Natural killer cell treated with Interleukin-12 subunit alpha and Interleukin-12 subunit beta and Interleukin-15 and Interleukin-18, amount 100 ng/mL, for 72 hours (primary cell): Measurements from ENCODE around the gene NID2. TPM values are rescaled to one million over a fixed set of nuclear protein-coding genes. Genes with fewer than 3 reads are reported as not detected.

Experiments used
- ATAC-seq, 2 donors: fragments of 150-1000 bp; cut with Tn5 transposase in 1 of 2; sonication (Bioruptor Pico), chemical (Tn5 transposase) in 1 of 2; 2 replicates each; pipeline ENCODE4 v1.10.0; 2021
- DNase-seq: peaks from one replicate; pipeline ENCODE4 v3.0.0; 2022; ENCODE audit warnings: low spot score
- H3K27ac Mint-ChIP-seq, 2 donors: 1 replicate in 1 of 2; 2 replicates in 1 of 2; pipeline ENCODE4 v1.8.0; 2022; ENCODE audit warnings: mixed read lengths in 2 of 2, mild to moderate bottlenecking in 1 of 2, moderate library complexity in 1 of 2
- H3K27me3 Mint-ChIP-seq, 2 donors: 1 replicate in 1 of 2; 2 replicates in 1 of 2; pipeline ENCODE4 v1.8.0; 2022; ENCODE audit warnings: mixed read lengths in 2 of 2
- H3K36me3 Mint-ChIP-seq: one replicate; pipeline ENCODE4 v1.8.0; 2022; ENCODE audit warnings: mixed read lengths
- H3K4me1 Mint-ChIP-seq, 2 donors: 1 replicate in 1 of 2; 2 replicates in 1 of 2; pipeline ENCODE4 v1.8.0; 2022; ENCODE audit warnings: low read depth in 2 of 2, mixed read lengths in 2 of 2, mild to moderate bottlenecking in 1 of 2
- H3K4me3 Mint-ChIP-seq: one replicate; pipeline ENCODE4 v1.8.0; 2022; ENCODE audit warnings: mixed read lengths
- H3K9me3 Mint-ChIP-seq: 2 replicates; pipeline ENCODE4 v1.8.0; 2022; ENCODE audit warnings: mixed read lengths
- total RNA-seq, 2 donors: library from RNA; stranded (reverse); gene quantifications; one replicate each; pipeline ENCODE4 v1.2.3, GENCODE V29; 2022

NID2 gene
- total RNA-seq, 2 donors from 2014 or later, result 6.8 to 8.7 TPM

- Mint-ChIP-seq H3K27ac (no peak overlapping the region), H3K27me3 (peaks cover 4 to 5% of the 10 kb centered on the region in 2 donors), H3K36me3 (no peaks in the 10 kb centered on the region), H3K9me3 (no peaks in the 10 kb centered on the region), H3K4me1 (peaks cover 10 to 24% of the 10 kb centered on the region in 2 donors), H3K4me3 (peak overlapping the region; percentile 6)
- ATAC-seq (peak; percentile 61 to 75), DNase-seq (no peak)
These were observed 46.8 kb downstream of the NID2 start for GRCh38 chr14:52021957-52022600.

- no peak overlapping the region for H3K4me3 Mint-ChIP-seq
- H3K4me1 Mint-ChIP-seq, result peaks cover 13 to 24% of the 10 kb centered on the region in 2 donors
- H3K9me3 Mint-ChIP-seq, result no peaks in the 10 kb centered on the region
- peaks cover 10 to 13% of the 10 kb centered on the region in 2 donors for H3K27me3 Mint-ChIP-seq
- no peaks in the 10 kb centered on the region for H3K36me3 Mint-ChIP-seq
- DNase-seq, result no peak
- ATAC-seq, result peak in 1 of 2 donors; percentile 41
- H3K27ac Mint-ChIP-seq, result no peak overlapping the region
These were observed 47.8 kb downstream of the NID2 start for GRCh38 chr14:52020866-52021717.

DNA sequence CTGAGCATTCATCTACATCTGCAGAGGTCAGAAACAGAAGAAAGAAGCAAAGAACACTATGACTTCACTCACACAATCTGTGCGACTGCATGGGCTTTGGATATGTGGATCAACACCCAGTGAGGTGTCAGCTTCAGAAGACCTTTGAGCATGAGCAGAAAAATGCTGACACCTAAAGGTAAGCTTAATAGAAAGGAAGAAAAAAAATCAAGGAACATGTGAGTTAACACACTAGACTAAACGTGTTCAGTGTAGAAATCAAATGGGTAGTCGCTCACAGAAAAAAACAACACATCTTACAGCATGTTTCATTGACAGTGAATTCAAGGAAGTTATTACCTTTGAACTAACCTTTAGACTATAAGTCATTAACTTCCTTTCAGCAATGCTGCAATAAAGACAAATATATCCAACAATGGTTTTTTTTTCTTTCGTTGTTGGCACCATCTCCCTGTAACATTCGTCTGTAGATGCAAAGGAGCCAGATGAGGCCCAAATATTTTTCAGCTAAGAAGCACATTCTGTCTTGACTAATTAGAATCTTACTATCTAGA, 48.6 kb downstream of the NID2 start:
- DNase-seq, result no peak
- Mint-ChIP-seq H3K4me1 (peaks cover 13 to 24% of the 10 kb centered on the region in 2 donors), H3K27ac (no peak overlapping the region), H3K4me3 (no peak overlapping the region), H3K9me3 (no peaks in the 10 kb centered on the region), H3K36me3 (no peaks in the 10 kb centered on the region), H3K27me3 (peaks cover 10 to 13% of the 10 kb centered on the region in 2 donors)
- ATAC-seq, result no peak

DNA sequence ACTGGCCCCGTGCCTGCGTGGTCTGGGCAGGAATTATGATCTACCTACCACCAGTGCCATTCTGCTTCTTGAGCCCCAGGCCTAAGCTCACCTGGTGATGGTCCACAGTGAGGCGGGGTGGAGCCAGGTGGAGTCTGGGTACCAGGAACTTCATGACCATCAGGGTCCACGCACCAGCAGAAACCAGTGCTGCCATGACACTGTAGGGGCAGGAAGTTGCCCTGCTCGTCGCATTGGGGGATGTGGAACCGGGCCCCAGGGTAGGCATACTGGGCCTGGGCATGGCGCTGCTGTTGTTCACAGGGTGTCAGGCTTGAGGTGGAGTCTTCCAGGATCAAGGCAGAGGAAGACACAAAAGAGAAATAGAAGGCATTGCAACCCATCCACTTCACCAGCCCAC, 49.9 kb downstream of the NID2 start:
- no peak for DNase-seq
- no peak for ATAC-seq
- Mint-ChIP-seq H3K9me3 (no peaks in the 10 kb centered on the region), H3K4me1 (peaks cover 13 to 24% of the 10 kb centered on the region in 2 donors), H3K36me3 (no peaks in the 10 kb centered on the region), H3K27ac (no peak overlapping the region), H3K4me3 (no peak overlapping the region), H3K27me3 (peaks cover 10 to 13% of the 10 kb centered on the region in 2 donors)

- no peaks in the 10 kb centered on the region for H3K36me3 Mint-ChIP-seq
- H3K4me1 Mint-ChIP-seq, result peaks cover 13 to 24% of the 10 kb centered on the region in 2 donors
- DNase-seq (no peak), ATAC-seq (no peak)
- H3K27me3 Mint-ChIP-seq, result peaks cover 10 to 13% of the 10 kb centered on the region in 2 donors
- no peaks in the 10 kb centered on the region for H3K9me3 Mint-ChIP-seq
- no peak overlapping the region for H3K4me3 Mint-ChIP-seq
- no peak overlapping the region for H3K27ac Mint-ChIP-seq
These were observed 50.6 kb downstream of the NID2 start for GRCh38 chr14:52018252-52018651.

- Mint-ChIP-seq H3K4me1 (peaks cover 0 to 6% of the 10 kb centered on the region in 2 donors), H3K9me3 (no peaks in the 10 kb centered on the region), H3K27ac (no peak overlapping the region), H3K36me3 (peaks cover 8% of the 10 kb centered on the region), H3K27me3 (peaks cover 10 to 13% of the 10 kb centered on the region in 2 donors), H3K4me3 (no peak overlapping the region)
- ATAC-seq, result peak in 1 of 2 donors; percentile 22
- no peak for DNase-seq
These were observed 53.3 kb downstream of the NID2 start for GRCh38 chr14:52015411-52016030.

DNA sequence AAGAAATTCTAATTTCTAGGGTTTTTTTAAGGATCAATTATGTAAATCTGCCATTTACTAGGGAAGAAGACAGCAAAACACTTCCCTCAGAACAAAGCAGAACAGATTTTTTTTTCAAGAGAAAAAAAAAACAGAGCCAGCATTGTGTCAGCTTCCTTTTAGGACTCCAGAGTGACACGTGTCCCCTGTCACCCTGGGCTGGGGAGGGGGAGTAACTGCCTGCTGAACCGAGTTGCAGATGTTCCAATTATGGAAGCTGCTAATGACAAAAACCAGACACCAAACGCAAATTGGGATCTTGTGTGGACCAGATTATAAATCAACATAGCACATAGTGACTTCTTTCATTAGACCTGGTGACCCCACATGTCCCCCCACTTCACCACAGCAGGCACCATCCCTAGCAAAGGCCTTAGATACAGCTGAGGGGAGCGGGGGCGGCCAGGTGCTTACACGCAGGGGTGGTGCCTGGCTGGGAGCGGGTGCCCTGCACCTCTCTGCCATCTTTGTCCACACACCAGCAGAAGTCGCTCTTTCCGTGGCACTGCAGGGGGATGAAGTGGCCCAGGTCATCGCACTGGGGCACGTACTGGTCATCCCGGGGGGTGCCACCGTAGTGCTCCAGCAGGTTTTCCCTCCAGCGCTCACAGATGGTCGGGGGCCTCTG, 54.1 kb downstream of the NID2 start:
- peaks cover 10 to 13% of the 10 kb centered on the region in 2 donors for H3K27me3 Mint-ChIP-seq
- no peak overlapping the region for H3K4me3 Mint-ChIP-seq
- DNase-seq (no peak), ATAC-seq (no peak)
- H3K27ac Mint-ChIP-seq, result no peak overlapping the region
- peaks cover 11% of the 10 kb centered on the region for H3K36me3 Mint-ChIP-seq
- H3K4me1 Mint-ChIP-seq, result peaks cover 0 to 3% of the 10 kb centered on the region in 2 donors
- no peaks in the 10 kb centered on the region for H3K9me3 Mint-ChIP-seq

DNA sequence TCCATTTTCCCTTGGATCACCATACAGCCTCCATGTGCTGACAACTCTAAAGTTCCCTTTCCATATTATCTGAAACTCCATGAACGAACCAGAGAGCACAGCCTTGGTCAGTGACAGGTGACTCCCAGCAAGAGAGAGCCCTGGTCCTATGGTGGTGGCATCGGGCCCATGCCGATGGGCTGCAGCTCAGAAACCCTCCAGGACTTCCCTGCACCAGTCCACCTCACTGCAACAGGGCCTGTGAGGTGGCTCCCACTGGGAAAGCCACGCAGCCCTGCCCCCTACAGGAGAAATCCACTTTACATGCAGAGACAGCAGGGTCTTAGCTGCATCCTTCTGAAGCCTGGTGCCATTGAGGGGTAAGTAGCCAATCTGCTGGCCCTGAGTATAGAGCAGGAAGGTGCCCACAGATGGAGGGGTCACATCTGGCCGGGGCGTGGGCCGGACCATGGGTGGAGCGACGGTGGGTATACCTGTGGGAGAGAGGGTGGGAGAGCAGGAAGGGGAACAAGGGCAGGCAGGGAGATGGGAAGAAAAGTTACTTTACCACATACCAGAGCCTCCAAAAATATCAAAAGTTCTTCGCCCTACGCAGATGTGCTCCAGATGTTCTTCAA, 54.8 kb downstream of the NID2 start:
- peaks cover 15% of the 10 kb centered on the region for H3K36me3 Mint-ChIP-seq
- H3K4me1 Mint-ChIP-seq, result peaks cover 0 to 3% of the 10 kb centered on the region in 2 donors
- no peak overlapping the region for H3K27ac Mint-ChIP-seq
- H3K9me3 Mint-ChIP-seq, result no peaks in the 10 kb centered on the region
- DNase-seq (no peak), ATAC-seq (peak in 1 of 2 donors; percentile 31)
- H3K4me3 Mint-ChIP-seq, result no peak overlapping the region
- peaks cover 10 to 13% of the 10 kb centered on the region in 2 donors for H3K27me3 Mint-ChIP-seq

DNA sequence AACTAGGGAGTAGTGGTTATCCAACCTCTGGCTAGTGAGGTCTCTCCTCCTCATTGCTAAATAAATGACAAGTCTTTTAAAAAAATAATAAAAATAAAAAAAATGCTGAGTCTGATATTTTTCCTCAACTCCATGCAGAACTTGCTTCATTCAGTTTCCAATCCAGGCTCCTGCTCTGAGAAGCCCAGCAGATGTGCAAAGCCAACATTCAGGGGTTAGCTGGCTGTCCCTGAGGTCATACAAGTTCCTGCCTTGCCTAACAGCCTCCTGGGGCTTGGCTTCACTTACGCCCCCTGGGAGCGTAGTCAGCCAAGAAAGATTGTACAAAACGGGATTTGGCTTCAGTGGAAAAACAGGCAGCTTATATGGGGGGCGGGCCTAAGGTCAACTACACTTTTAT, 56.2 kb downstream of the NID2 start:
- H3K4me3 Mint-ChIP-seq, result no peak overlapping the region
- peaks cover 10 to 13% of the 10 kb centered on the region in 2 donors for H3K27me3 Mint-ChIP-seq
- H3K27ac Mint-ChIP-seq, result no peak overlapping the region
- peaks cover 0 to 3% of the 10 kb centered on the region in 2 donors for H3K4me1 Mint-ChIP-seq
- H3K36me3 Mint-ChIP-seq, result peaks cover 27% of the 10 kb centered on the region
- H3K9me3 Mint-ChIP-seq, result no peaks in the 10 kb centered on the region
- no peak for ATAC-seq
- no peak for DNase-seq

DNA sequence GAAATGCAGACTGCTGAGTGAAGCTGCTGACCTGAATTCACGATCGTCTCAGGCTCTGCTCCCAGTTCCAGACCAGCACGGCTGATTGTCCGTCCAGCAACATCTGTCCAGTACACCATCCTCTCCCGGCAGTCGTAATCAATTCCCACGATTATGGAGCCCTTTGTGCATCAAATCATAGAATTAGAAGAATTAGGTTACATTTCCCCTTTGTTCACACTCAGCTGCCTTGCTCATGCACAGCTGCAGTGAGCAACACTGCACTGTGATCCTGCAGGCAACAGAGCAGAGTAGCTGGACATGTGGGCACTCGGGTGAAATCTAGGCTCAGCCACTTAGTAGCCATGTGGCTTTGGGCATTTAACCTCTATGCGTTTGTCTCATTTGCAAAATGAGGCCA, 57.3 kb downstream of the NID2 start:
- DNase-seq (no peak), ATAC-seq (no peak)
- H3K4me3 Mint-ChIP-seq, result no peak overlapping the region
- H3K4me1 Mint-ChIP-seq, result peaks cover 0 to 1% of the 10 kb centered on the region in 2 donors
- peaks cover 32% of the 10 kb centered on the region for H3K36me3 Mint-ChIP-seq
- H3K27me3 Mint-ChIP-seq, result peaks cover 3 to 4% of the 10 kb centered on the region in 2 donors
- H3K27ac Mint-ChIP-seq, result no peak overlapping the region
- no peaks in the 10 kb centered on the region for H3K9me3 Mint-ChIP-seq

- Mint-ChIP-seq H3K4me3 (no peak overlapping the region), H3K4me1 (no peaks in the 10 kb centered on the region), H3K36me3 (peaks cover 44% of the 10 kb centered on the region), H3K9me3 (no peaks in the 10 kb centered on the region), H3K27me3 (no peaks in the 10 kb centered on the region), H3K27ac (no peak overlapping the region)
- no peak for ATAC-seq
- no peak for DNase-seq
These were observed 58.6 kb downstream of the NID2 start for GRCh38 chr14:52010173-52010693.

GRCh38 chr14:52008136-52008535, 60.7 kb downstream of the NID2 start:
- DNase-seq, result no peak
- H3K27ac Mint-ChIP-seq, result no peak overlapping the region
- H3K27me3 Mint-ChIP-seq, result no peaks in the 10 kb centered on the region
- H3K4me3 Mint-ChIP-seq, result no peak overlapping the region
- H3K36me3 Mint-ChIP-seq, result peaks cover 53% of the 10 kb centered on the region
- H3K4me1 Mint-ChIP-seq, result no peaks in the 10 kb centered on the region
- no peak for ATAC-seq
- no peaks in the 10 kb centered on the region for H3K9me3 Mint-ChIP-seq

GRCh38 chr14:52007637-52008036, 61.2 kb downstream of the NID2 start:
- no peak for DNase-seq

More at GRCh38 chr14:52007637-52008036, 61.2 kb downstream of the NID2 start:
- H3K4me3 Mint-ChIP-seq, result no peak overlapping the region
- peaks cover 53% of the 10 kb centered on the region for H3K36me3 Mint-ChIP-seq
- ATAC-seq, result no peak
- H3K4me1 Mint-ChIP-seq, result no peaks in the 10 kb centered on the region
- no peaks in the 10 kb centered on the region for H3K9me3 Mint-ChIP-seq
- peak overlapping the region in 1 of 2 donors; percentile 49 for H3K27ac Mint-ChIP-seq
- no peaks in the 10 kb centered on the region for H3K27me3 Mint-ChIP-seq
